Erythroblast (primary cell): ENCODE results near the gene BORCS8.
"Not testable (repeated sequence)": the region's sequence is repeated elsewhere in the genome, so short reads cannot be mapped to it uniquely, and the experiment has no call there.

ENCODE experiments used
- DNase-seq, 2 experiments: peaks; one replicate each; lab custom pipeline; 2025; lab: John Stamatoyannopoulos, UW
- GATA1 ChIP-seq: IDR thresholded peaks from 2 replicates; pipeline ENCODE4 v1.6.1; 2011; ENCODE audit warnings: low read depth, mild to moderate bottlenecking, control low read depth, low read length, moderate library complexity
- POLR2A ChIP-seq: IDR thresholded peaks from 2 replicates; pipeline ENCODE4 v1.6.1; 2011; ENCODE audit warnings: mild to moderate bottlenecking, low read length

The BORCS8 gene

DNA sequence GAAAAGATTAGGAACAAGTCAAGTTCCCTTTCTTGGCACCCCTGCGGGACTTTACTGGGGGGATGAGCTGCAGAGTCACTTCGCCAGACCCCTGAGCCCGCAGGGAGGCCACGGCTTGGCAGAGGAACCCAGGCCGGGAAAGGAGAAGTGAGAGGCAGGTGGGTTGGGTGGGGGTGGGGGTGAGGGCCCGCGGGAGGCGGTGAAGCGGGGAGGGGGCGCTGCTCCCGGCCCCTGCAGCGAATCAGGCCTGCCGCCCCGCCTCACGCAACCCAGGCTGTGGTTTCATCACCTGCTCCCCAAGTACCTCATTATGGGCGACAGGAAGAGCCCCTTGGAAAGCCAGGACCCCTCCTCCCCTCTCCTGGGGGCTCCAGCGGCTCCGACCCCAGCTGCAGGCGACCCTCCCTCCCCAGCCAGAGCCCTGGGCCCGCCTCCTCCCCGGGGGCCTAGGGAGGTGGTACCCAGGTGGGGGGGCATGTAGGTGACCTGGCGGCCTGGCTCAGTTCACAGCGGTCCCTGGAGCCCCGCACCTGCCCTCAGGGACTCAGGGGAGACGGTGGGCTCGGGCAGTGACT lies 31.4 kb downstream of the BORCS8 start:
- TF ChIP-seq POLR2A, result no peak
- TF ChIP-seq GATA1, result no peak
- DNase-seq, result no peak

DNA sequence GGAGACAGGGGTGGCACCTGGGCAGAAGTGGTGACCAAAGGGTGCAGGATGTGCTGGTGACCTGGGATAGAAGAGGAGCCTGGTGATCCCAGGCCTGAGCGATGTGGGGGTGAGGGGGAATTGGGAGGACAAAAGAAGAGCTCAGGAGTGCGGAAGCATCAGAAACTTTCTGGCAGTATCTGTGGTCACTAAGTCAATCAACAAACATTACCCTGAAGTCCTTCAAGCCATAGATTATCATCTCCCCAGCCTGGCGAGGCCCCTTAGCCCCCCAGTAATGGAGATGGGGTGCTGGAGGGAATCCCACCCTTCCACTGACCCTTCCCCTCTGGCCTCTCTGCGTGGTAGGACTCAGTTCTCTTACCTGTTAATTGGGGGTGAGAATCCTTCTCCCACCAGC lies 32.4 kb downstream of the BORCS8 start:
- TF ChIP-seq GATA1 (no peak), POLR2A (no peak)
- DNase-seq, result no peak

DNA sequence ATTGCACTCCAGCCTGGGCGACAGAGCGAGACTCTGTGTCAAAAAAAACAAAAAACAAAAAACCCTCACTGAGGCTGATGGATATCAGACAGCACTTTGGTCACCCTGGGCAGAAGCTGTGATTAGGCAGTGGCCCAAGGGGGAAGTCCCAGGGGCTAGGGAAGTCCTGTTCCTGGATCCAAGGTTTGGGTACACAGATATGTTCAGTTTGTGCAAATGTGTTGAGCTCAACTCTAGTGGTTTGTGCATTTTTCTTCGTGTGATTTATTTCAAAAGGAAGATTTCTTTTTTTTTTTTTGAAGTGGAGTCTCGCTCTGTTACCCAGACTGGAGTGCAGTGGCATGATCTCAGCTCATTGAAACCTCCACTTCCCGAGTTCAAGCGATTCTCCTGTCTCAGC lies 34.1 kb downstream of the BORCS8 start:
- DNase-seq, result no peak
- TF ChIP-seq GATA1 (no peak), POLR2A (no peak)

DNA sequence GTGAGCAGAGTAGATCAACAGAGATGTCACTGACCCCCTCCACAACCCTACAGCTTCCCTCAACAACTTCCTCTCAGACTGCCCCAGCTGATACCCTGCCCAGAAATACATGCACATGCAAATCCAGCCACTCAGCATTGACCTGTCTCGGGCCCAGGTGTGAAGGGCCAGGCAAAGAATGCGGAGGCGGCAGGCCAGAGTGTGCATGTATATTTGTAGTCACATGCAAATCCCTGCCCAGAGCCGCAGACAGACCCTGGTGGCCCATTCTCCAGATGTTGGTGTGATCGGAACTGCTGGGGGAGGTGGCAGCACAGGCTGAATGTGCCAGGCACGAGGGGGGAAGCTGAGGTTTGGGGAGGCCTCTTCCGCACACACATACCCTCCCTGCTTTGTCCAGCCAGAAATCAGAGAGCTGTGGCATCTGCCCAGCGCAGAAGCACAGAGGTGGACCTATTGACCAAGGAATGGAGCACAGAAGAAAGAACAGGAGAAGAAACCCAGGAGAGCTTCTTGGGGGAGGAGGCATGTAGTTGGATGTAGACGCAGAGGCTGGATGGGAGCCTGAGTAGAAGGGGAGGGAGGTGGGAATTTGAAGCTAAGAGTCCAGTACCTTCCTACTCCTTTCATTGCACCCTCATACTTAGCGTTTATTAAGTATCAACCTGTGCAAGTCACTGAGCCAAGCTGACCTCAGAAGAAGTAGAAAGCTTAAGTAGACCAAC lies 36.3 kb downstream of the BORCS8 start:
- DNase-seq, result no peak
- no peak for TF ChIP-seq POLR2A
- TF ChIP-seq GATA1, result no peak

DNA sequence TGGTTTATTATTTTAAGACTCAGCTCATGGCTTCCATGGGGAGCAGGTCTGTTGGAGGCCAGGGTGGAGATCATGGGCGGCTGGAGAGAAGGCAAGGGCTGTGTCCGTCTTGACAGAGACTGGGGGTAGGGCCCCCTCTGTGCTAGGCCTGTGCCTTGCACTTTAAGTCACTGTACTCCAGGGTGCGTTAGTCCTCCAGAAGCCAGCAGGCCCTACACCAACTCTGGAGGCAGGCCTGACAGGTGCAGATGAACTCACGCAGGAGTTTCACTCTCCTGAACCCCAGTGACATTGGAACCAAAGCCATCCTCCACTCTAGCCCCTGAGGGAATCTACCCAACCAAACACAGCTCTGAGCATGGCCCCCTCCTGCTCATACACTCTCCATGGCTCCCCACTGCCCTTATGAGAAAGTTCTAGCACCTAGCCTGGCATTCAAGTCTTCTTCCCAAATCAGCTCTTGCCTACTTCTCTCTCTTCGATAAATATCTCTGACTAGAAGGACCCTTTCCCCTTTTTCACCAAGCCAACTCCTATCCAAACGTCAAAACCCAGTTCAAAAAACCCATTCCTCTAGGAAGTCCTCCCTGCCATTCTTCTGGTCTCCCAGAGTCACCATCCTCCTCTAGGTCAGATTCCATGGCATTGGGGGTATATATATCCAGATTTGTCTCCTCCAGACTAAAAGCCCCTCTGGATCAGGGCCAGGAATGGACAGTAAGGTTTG lies 37.0 kb downstream of the BORCS8 start:
- no peak for DNase-seq
- no peak for TF ChIP-seq POLR2A
- TF ChIP-seq GATA1, result no peak

DNA sequence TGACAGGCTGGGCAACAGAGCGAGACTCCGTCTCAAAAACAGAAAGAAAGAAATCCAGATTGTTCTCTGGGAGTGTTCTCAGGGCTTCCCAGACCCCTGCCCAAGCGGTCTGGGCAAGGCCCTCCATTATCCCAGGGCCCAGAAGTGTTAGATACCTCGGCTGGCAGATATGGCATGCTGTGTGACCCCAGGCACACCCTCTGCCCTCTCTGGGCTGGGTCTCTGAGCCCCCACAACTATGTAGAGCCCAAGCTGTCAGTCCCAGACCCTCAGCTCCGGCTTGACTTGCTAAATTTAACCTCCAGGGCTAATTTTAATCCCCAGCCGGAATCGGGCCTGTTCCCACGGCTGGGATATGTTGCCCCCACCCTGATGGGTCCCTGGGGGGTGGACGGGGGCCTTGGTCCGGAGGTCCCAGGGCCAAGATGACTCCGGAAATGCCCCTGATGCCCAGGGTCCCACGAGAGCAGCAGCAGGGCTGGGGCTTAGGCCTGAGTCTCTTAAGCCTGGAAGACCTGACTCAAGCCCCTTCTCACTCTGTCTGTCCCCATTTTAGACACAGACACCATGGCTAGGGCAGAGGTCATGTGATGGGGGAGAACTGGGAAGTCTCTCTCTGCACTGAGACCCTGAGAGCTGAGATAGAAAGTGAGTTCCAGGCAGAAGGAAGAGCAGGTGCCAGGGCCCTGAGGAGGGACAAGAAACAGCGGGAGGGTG lies 39.1 kb downstream of the BORCS8 start:
- TF ChIP-seq GATA1 (no peak), POLR2A (no peak)
- DNase-seq, result no peak

- DNase-seq, result no peak
- TF ChIP-seq GATA1, result no peak
Measured at GRCh38 chr19:19151418-19151817, 40.5 kb downstream of the BORCS8 start.

- TF ChIP-seq POLR2A, result no peak
- TF ChIP-seq GATA1, result no peak
- DNase-seq, result no peak
Measured at GRCh38 chr19:19149435-19149834, 42.5 kb downstream of the BORCS8 start.

DNA sequence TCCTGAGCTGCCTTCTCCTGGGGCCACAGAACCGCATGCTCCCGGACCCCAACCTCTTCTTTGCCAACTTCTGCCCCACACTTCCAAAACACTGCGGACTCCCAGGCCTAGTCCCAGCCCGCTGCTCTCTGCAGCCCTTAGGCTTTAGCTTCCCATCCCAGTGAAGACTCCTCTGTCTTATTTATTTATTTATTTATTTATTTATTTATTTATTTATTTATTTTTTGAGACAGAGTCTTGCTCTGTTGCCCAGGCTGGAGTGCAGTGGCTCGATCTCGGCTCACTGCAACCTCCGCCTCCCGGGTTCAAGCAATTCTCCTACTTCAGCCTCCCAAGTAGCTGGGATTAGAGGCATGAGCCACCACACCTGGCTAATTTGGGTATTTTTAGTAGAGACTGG lies 43.4 kb downstream of the BORCS8 start:
- DNase-seq, result not testable (repeated sequence)

GRCh38 chr19:19147344-19147743 lies 44.6 kb downstream of the BORCS8 start:
- DNase-seq, result no peak
- no peak for TF ChIP-seq GATA1
- TF ChIP-seq POLR2A, result no peak

- no peak for DNase-seq
- TF ChIP-seq GATA1 (no peak), POLR2A (no peak)
Measured at GRCh38 chr19:19146865-19147264, 45.1 kb downstream of the BORCS8 start.

GRCh38 chr19:19145684-19146608 lies 46.0 kb downstream of the BORCS8 start:
- peak; percentile 72 to 89 for DNase-seq
- no peak for TF ChIP-seq POLR2A
- TF ChIP-seq GATA1, result no peak

DNA sequence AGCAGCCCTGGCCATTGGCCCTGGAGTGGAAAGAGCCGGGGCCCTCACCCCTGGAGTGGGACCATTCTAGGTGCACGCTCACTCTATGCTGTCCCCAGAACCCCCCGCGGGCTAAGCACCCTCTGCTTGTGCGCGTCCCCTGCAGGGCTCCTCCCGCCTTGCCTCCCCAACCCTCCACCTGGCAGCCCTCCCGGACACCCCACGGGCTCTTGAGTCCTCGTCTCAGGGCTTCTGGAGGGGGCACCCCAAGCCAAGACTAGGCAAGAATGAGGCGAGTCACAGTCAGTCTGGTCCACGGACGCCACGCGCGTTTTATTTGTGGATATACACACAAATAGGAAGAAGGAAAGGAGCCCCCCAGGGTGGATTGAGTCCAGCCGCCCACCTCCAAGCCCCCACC lies 46.7 kb downstream of the BORCS8 start:
- no peak for DNase-seq
- no peak for TF ChIP-seq POLR2A
- TF ChIP-seq GATA1, result no peak

- no peak for DNase-seq
- no peak for TF ChIP-seq POLR2A
- no peak for TF ChIP-seq GATA1
Measured at GRCh38 chr19:19142347-19142746, 49.6 kb downstream of the BORCS8 start.

- DNase-seq, result no peak
- TF ChIP-seq POLR2A (no peak), GATA1 (no peak)
Measured at GRCh38 chr19:19140476-19140875, 51.5 kb downstream of the BORCS8 start.
